Stimulated activated CD8-positive, alpha-beta memory T cell treated with anti-CD3 and anti-CD28 coated beads, Interleukin-7, amount 100 ng/mL, for 24 hours (primary cell): ENCODE results near the gene CDH11.

Experiments used
- DNase-seq: peaks from one replicate; pipeline ENCODE4 v3.0.0-alpha.2; 2020; ENCODE audit warnings: low read depth

Gene CDH11

GRCh38 chr16:65117811-65118448, 3.9 kb downstream of the CDH11 start:
- DNase-seq: no peak

GRCh38 chr16:65116818-65117430, 4.9 kb downstream of the CDH11 start:
- no peak for DNase-seq

GRCh38 chr16:65116216-65116615, 5.6 kb downstream of the CDH11 start:
- DNase-seq: no peak

- no peak for DNase-seq
Observed at GRCh38 chr16:65114527-65114926, 7.3 kb downstream of the CDH11 start.

- DNase-seq: no peak
Observed at GRCh38 chr16:65113441-65113840, 8.4 kb downstream of the CDH11 start.

- DNase-seq: no peak
Observed at GRCh38 chr16:65111306-65111705, 10.6 kb downstream of the CDH11 start.

GRCh38 chr16:65106757-65107156, 15.1 kb downstream of the CDH11 start:
- DNase-seq: no peak

GRCh38 chr16:65105171-65105570, 16.7 kb downstream of the CDH11 start:
- no peak for DNase-seq

- no peak for DNase-seq
Observed at GRCh38 chr16:65104471-65104870, 17.4 kb downstream of the CDH11 start.

- DNase-seq: no peak
Observed at GRCh38 chr16:65102326-65102725, 19.5 kb downstream of the CDH11 start.

GRCh38 chr16:65101009-65101408, 20.9 kb downstream of the CDH11 start:
- no peak for DNase-seq

GRCh38 chr16:65099607-65100006, 22.3 kb downstream of the CDH11 start:
- no peak for DNase-seq

- no peak for DNase-seq
Observed at GRCh38 chr16:65098916-65099315, 22.9 kb downstream of the CDH11 start.

GRCh38 chr16:65097296-65097695, 24.6 kb downstream of the CDH11 start:
- no peak for DNase-seq

- DNase-seq: no peak
Observed at GRCh38 chr16:65095906-65096305, 26.0 kb downstream of the CDH11 start.

- DNase-seq: no peak
Observed at GRCh38 chr16:65095090-65095728, 26.7 kb downstream of the CDH11 start.

- no peak for DNase-seq
Observed at GRCh38 chr16:65094009-65094408, 27.9 kb downstream of the CDH11 start.

GRCh38 chr16:65083164-65083857, 38.6 kb downstream of the CDH11 start:
- DNase-seq: no peak

- DNase-seq: no peak
Observed at GRCh38 chr16:65079549-65079948, 42.3 kb downstream of the CDH11 start.

- no peak for DNase-seq
Observed at GRCh38 chr16:65077181-65077580, 44.7 kb downstream of the CDH11 start.

- DNase-seq: no peak
Observed at GRCh38 chr16:65075877-65076276, 46.0 kb downstream of the CDH11 start.

- DNase-seq: no peak
Observed at GRCh38 chr16:65071433-65072311, 50.2 kb downstream of the CDH11 start.
